CD4-positive, alpha-beta memory T cell (primary cell): ENCODE data around the gene FUT9. TPM values are rescaled to one million over a fixed set of nuclear protein-coding genes. Genes with fewer than 3 reads are reported as not detected.

Experiments
- CTCF ChIA-PET: fragments of 350-600 bp; sonication (Branson Sonifier 250); formaldehyde crosslinking; loops from one replicate; lab custom pipeline; 2021; ENCODE audit warnings: inconsistent platforms; ENCODE audit not compliant: partially characterized antibody; lab: Charles Lee
- POLR2A ChIA-PET: fragments of 350-600 bp; sonication (Branson Sonifier 250); formaldehyde crosslinking; loops from one replicate; lab custom pipeline; 2021; ENCODE audit not compliant: partially characterized antibody; lab: Charles Lee
- DNase-seq, 5 donors: peaks; one replicate each; pipeline versions ENCODE4 v3.0.0 to v3.0.0-alpha.2; 2020 to 2022; ENCODE audit warnings: mixed read lengths in 1 of 5
- H3K27ac ChIP-seq: one replicate; pipeline ENCODE4 v1.7.0; 2013; ENCODE audit warnings: low read depth, low read length
- H3K27me3 ChIP-seq: 2 replicates; pipeline ENCODE4 v1.7.0; 2013; ENCODE audit warnings: mild to moderate bottlenecking, low read length, moderate library complexity; ENCODE audit not compliant: insufficient read depth
- H3K36me3 ChIP-seq: 2 replicates; pipeline ENCODE4 v1.7.0; 2013; ENCODE audit warnings: mild to moderate bottlenecking, low read length, moderate library complexity; ENCODE audit not compliant: insufficient read depth
- H3K4me1 ChIP-seq: 2 replicates; pipeline ENCODE4 v1.7.0; 2013; ENCODE audit warnings: mild to moderate bottlenecking, low read length, moderate library complexity; ENCODE audit not compliant: insufficient read depth
- H3K4me3 ChIP-seq, 2 donors: one replicate each; pipeline ENCODE4 v1.7.0; 2013; ENCODE audit warnings: low read length in 2 of 2, mild to moderate bottlenecking in 1 of 2
- H3K9me3 ChIP-seq, 2 donors: one replicate each; pipeline ENCODE4 v1.7.0; 2013; ENCODE audit warnings: low read length in 2 of 2, control low read depth in 1 of 2; ENCODE audit not compliant: control insufficient read depth in 1 of 2
- H3K27ac Mint-ChIP-seq, 7 donors: one replicate each; pipeline ENCODE4 v1.8.0; 2020 to 2021; ENCODE audit warnings: mixed read lengths in 7 of 7, mild to moderate bottlenecking in 6 of 7, inconsistent platforms in 3 of 7, moderate library complexity in 3 of 7
- H3K27me3 Mint-ChIP-seq, 2 donors: one replicate each; pipeline ENCODE4 v1.8.0; 2020 to 2021; ENCODE audit warnings: mixed read lengths in 2 of 2
- H3K36me3 Mint-ChIP-seq, 2 donors: one replicate each; pipeline ENCODE4 v1.8.0; 2020 to 2021; ENCODE audit warnings: mixed read lengths in 2 of 2, inconsistent platforms in 1 of 2, mild to moderate bottlenecking in 1 of 2
- H3K4me1 Mint-ChIP-seq, 4 donors: one replicate each; pipeline ENCODE4 v1.8.0; 2020 to 2021; ENCODE audit warnings: mixed read lengths in 4 of 4, mild to moderate bottlenecking in 1 of 4
- H3K4me3 Mint-ChIP-seq, 8 donors: one replicate each; pipeline ENCODE4 v1.8.0; 2020 to 2021; ENCODE audit warnings: mixed read lengths in 8 of 8, mild to moderate bottlenecking in 7 of 8, moderate library complexity in 6 of 8, inconsistent platforms in 3 of 8
- H3K9me3 Mint-ChIP-seq, 8 donors: one replicate each; pipeline ENCODE4 v1.8.0; 2020 to 2021; ENCODE audit warnings: mixed read lengths in 8 of 8, mild to moderate bottlenecking in 5 of 8, inconsistent platforms in 3 of 8, moderate library complexity in 1 of 8
- intact Hi-C: fragments of 100-400 bp; cut with micrococcal nuclease; formaldehyde crosslinking; loops from one replicate; pipeline ENCODE4 v1.15.1; 2023
- polyA plus RNA-seq, 2 donors: library from polyadenylated mRNA; unstranded; fragments of 300-500 nt; fragmentation: Illumina TruSeq; gene quantifications; one replicate each; pipeline ENCODE4 v1.2.3, GENCODE V29; 2021
- total RNA-seq, 2 experiments: library from RNA; stranded (reverse); gene quantifications; one replicate each; pipeline ENCODE4 v1.2.3, GENCODE V29; 2021

The FUT9 gene
- total and polyA plus RNA-seq, 4 experiments from 2014 or later = not detected

DNA sequence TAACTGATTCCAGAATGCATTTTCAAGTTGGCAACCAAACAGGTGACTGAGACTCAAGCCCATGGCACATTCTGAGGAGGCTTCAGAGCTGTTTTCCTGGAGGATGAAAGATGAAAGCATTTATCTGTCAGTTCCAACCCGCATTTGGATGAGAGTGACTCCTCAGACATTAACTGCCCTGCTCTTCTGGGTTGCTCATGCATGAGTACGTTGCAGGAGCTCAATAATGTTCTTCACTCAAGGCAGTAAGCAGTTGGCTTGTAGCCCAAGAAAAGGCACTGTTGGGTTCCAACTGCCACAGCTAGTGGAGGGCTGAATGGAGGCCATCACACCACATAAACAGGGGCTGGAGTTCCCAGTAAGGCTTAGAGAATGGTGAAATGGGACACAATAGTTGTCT is 155.3 kb downstream of the FUT9 start:
- H3K27me3 ChIP-seq = no peaks in the 10 kb centered on the region
- H3K4me1 ChIP-seq = no peaks in the 10 kb centered on the region
- intact Hi-C loops = no loop called here
- no peak overlapping the region for H3K4me3 ChIP-seq
- ChIA-PET CTCF (no interaction called here), POLR2A (no interaction called here)
- H3K4me1 Mint-ChIP-seq = peaks cover 0 to 1% (median 0%) of the 10 kb centered on the region in 4 donors
- H3K27me3 Mint-ChIP-seq = no peaks in the 10 kb centered on the region
- H3K4me3 Mint-ChIP-seq = no peak overlapping the region
- no peak overlapping the region for H3K27ac Mint-ChIP-seq
- no peaks in the 10 kb centered on the region for H3K9me3 ChIP-seq
- no peaks in the 10 kb centered on the region for H3K36me3 Mint-ChIP-seq
- no peak for DNase-seq
- H3K9me3 Mint-ChIP-seq = peaks cover 0 to 7% (median 0%) of the 10 kb centered on the region in 8 donors
- no peaks in the 10 kb centered on the region for H3K36me3 ChIP-seq
- H3K27ac ChIP-seq = no peak overlapping the region

DNA sequence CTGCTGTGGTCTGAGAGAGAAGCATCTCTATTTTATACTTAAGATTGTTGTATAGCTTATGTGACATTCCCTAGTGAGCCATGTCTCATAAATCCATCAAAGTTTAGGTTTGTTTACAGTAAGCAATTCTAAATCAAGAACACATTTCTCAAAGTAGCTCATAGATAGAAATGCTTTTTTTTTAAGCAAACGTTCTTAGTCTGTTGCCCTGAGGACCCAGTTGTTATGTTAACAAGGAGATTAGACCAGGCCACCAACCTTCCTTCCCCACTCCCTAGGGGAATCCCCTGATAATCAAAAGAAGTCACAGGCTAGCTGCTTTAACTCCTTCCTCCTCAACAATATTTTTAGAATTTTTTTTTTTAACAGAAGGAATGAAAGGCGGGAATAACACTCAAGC is 169.0 kb downstream of the FUT9 start:
- CTCF ChIA-PET = no interaction called here
- H3K4me3 Mint-ChIP-seq = no peak overlapping the region
- Histone ChIP-seq H3K4me3 (no peak overlapping the region), H3K9me3 (no peaks in the 10 kb centered on the region), H3K27me3 (no peaks in the 10 kb centered on the region), H3K27ac (no peak overlapping the region), H3K4me1 (no peaks in the 10 kb centered on the region), H3K36me3 (no peaks in the 10 kb centered on the region)
- H3K9me3 Mint-ChIP-seq = peaks cover 0 to 4% (median 1%) of the 10 kb centered on the region in 8 donors
- H3K27me3 Mint-ChIP-seq = peaks cover 0 to 2% of the 10 kb centered on the region in 2 donors
- intact Hi-C loops = no loop called here
- no peaks in the 10 kb centered on the region for H3K36me3 Mint-ChIP-seq
- no peak for DNase-seq
- POLR2A ChIA-PET = no interaction called here
- H3K27ac Mint-ChIP-seq = no peak overlapping the region
- no peaks in the 10 kb centered on the region for H3K4me1 Mint-ChIP-seq

DNA sequence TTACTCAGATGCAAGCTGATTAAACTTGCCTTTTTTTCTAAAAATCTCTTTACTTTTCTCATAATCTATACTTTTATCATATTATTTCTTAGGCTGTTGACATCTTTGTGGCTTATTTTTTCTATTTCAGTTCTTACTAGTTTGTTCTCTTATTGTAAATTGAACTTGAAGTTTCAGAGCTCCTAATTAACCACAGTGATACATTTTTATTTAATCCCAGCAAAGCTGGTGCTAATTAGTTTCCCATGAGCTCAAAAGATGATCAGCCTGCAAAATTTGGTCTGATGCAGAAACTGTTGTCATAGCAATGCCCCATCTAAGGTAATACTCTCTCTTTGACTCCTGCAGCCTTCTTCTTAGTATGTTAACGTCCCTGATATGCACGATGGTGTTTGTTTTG is 170.3 kb downstream of the FUT9 start:
- DNase-seq = no peak
- ChIA-PET CTCF (no interaction called here), POLR2A (no interaction called here)
- Histone ChIP-seq H3K4me1 (no peaks in the 10 kb centered on the region), H3K27ac (no peak overlapping the region), H3K36me3 (no peaks in the 10 kb centered on the region), H3K9me3 (no peaks in the 10 kb centered on the region), H3K4me3 (no peak overlapping the region), H3K27me3 (no peaks in the 10 kb centered on the region)
- no peaks in the 10 kb centered on the region for H3K4me1 Mint-ChIP-seq
- intact Hi-C loops = no loop called here
- H3K4me3 Mint-ChIP-seq = no peak overlapping the region
- no peak overlapping the region for H3K27ac Mint-ChIP-seq
- peaks cover 0 to 5% (median 3%) of the 10 kb centered on the region in 8 donors for H3K9me3 Mint-ChIP-seq
- H3K36me3 Mint-ChIP-seq = no peaks in the 10 kb centered on the region
- H3K27me3 Mint-ChIP-seq = peaks cover 0 to 2% of the 10 kb centered on the region in 2 donors

DNA sequence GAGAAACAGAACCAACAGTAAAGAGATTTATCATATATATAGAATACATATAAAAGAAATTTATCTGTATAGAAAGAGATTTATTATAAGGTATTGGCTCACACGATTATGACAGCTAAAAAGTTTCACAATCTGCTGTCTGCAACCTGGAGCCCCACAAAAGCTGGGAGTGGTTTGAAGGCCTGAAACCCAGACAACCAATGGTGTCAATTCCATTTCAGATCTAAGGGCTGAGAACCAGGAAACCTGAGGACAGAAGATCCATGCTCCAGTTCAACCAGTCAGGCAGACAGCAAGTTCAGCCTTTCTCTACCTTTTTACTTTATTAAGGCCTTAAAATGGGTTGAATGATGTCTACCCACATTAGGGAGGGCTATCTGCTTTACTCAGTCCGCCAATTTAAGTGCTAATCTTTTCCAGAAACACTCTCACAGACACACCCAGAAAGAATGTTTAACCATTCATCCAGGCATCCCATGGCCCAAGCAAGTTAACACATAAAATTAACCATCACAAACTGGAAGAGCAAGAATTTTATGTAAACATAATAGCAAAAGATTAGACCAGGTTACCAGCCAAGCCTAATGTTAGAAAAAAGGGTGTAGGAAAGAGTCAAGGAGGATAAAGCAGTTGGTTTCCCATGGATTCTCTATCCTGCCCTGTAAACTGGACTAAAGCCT is 170.9 kb downstream of the FUT9 start:
- no peak overlapping the region for H3K27ac ChIP-seq
- POLR2A ChIA-PET = no interaction called here
- intact Hi-C loops = no loop called here
- Mint-ChIP-seq H3K9me3 (peaks cover 0 to 7% (median 3%) of the 10 kb centered on the region in 8 donors), H3K4me1 (no peaks in the 10 kb centered on the region), H3K27ac (no peak overlapping the region), H3K36me3 (no peaks in the 10 kb centered on the region), H3K27me3 (peaks cover 0 to 2% of the 10 kb centered on the region in 2 donors), H3K4me3 (no peak overlapping the region)
- no peaks in the 10 kb centered on the region for H3K4me1 ChIP-seq
- H3K4me3 ChIP-seq = no peak overlapping the region
- H3K9me3 ChIP-seq = no peaks in the 10 kb centered on the region
- H3K36me3 ChIP-seq = no peaks in the 10 kb centered on the region
- CTCF ChIA-PET = no interaction called here
- DNase-seq = no peak
- H3K27me3 ChIP-seq = no peaks in the 10 kb centered on the region

DNA sequence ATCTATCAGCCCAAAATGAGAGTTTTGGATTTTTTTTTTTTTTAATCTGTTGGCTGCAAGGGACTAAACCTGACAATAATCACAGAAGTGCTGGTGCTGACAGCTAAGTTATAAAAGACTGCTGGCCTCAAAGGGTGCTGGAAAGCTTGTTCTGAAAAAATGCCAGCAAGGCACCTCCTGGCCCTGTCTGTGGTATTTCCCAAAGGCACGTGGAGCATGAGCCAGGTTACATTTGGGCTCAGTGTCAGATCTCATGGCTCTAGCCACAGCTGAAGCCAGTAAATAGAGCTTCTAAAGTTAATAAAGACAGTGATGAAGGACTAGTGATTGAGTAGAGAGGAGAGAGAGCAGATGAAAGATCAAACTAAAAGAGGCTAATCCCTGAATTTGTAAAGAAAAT is 178.9 kb downstream of the FUT9 start:
- Mint-ChIP-seq H3K36me3 (no peaks in the 10 kb centered on the region), H3K4me1 (no peaks in the 10 kb centered on the region)

DNA sequence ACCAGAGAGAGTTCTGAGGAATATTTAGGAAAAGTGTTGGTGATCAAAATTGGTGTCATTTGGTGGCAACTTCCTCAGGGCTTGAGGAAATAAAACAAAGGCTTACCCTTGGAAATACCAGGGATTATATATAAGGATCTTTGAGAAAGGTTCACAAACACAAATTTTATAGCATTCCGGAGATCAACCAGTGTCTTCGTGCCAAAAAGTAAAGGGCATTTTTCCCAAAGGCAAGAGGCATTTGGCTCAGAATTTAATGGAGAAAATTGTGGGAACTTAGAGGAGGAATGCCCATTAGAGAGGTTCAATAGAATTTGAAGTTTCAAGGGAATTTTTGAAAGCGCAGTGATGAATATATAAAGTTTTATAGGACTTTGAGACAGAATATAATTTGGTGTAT is 179.5 kb downstream of the FUT9 start:
- no peaks in the 10 kb centered on the region for H3K27me3 ChIP-seq
- H3K4me3 Mint-ChIP-seq = no peak overlapping the region
- H3K4me1 Mint-ChIP-seq = no peaks in the 10 kb centered on the region
- H3K4me1 ChIP-seq = no peaks in the 10 kb centered on the region
- H3K27ac ChIP-seq = no peak overlapping the region
- H3K36me3 ChIP-seq = no peaks in the 10 kb centered on the region
- DNase-seq = no peak
- H3K36me3 Mint-ChIP-seq = no peaks in the 10 kb centered on the region
- ChIA-PET CTCF (no interaction called here), POLR2A (no interaction called here)
- peaks cover 2 to 15% (median 7%) of the 10 kb centered on the region in 8 donors for H3K9me3 Mint-ChIP-seq
- no peaks in the 10 kb centered on the region for H3K9me3 ChIP-seq
- intact Hi-C loops = no loop called here
- no peak overlapping the region for H3K4me3 ChIP-seq
- H3K27me3 Mint-ChIP-seq = no peaks in the 10 kb centered on the region
- H3K27ac Mint-ChIP-seq = no peak overlapping the region

More for the DNA sequence above, 178.9 kb downstream of the FUT9 start:
- H3K27me3 ChIP-seq = no peaks in the 10 kb centered on the region
- H3K27ac ChIP-seq = no peak overlapping the region
- H3K27me3 Mint-ChIP-seq = no peaks in the 10 kb centered on the region
- no peaks in the 10 kb centered on the region for H3K9me3 ChIP-seq
- DNase-seq = peak in 1 of 5 donors; percentile 25
- H3K36me3 ChIP-seq = no peaks in the 10 kb centered on the region
- no peak overlapping the region for H3K4me3 ChIP-seq
- H3K27ac Mint-ChIP-seq = no peak overlapping the region
- ChIA-PET POLR2A (no interaction called here), CTCF (no interaction called here)
- H3K4me3 Mint-ChIP-seq = no peak overlapping the region
- no peaks in the 10 kb centered on the region for H3K4me1 ChIP-seq
- peaks cover 2 to 15% (median 7%) of the 10 kb centered on the region in 8 donors for H3K9me3 Mint-ChIP-seq
- intact Hi-C loops = no loop called here

DNA sequence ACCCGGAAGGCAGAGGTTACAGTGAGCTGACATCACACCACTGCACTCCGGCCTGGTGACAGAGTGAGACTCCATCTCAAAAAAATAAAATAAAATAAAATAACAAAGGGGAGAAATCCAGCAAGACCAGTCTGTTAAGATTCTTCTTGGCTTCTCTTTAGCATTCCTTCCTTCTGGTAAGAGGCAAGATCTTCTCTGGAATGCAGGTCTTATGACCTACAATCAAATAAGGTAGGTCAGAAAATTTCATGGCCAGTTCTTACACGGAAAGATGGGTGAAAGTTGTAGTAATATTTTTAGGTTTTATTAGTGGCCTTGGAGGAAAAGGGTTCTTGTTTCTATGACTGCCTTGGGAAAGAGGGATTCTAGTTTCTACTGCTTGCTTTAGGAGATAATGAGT is 180.9 kb downstream of the FUT9 start:
- intact Hi-C loops = no loop called here
- H3K36me3 Mint-ChIP-seq = no peaks in the 10 kb centered on the region
- CTCF ChIA-PET = no interaction called here
- Histone ChIP-seq H3K4me1 (no peaks in the 10 kb centered on the region), H3K4me3 (no peak overlapping the region), H3K27me3 (no peaks in the 10 kb centered on the region), H3K36me3 (no peaks in the 10 kb centered on the region), H3K9me3 (no peaks in the 10 kb centered on the region), H3K27ac (no peak overlapping the region)
- no peaks in the 10 kb centered on the region for H3K27me3 Mint-ChIP-seq
- no peak for DNase-seq
- no peaks in the 10 kb centered on the region for H3K4me1 Mint-ChIP-seq
- H3K9me3 Mint-ChIP-seq = peaks cover 2 to 8% (median 6%) of the 10 kb centered on the region in 8 donors
- H3K27ac Mint-ChIP-seq = no peak overlapping the region
- POLR2A ChIA-PET = no interaction called here
- H3K4me3 Mint-ChIP-seq = no peak overlapping the region
